B cell (primary cell): ENCODE measurements around the gene MESP1. TPM values are rescaled to one million over a fixed set of nuclear protein-coding genes. Genes with fewer than 3 reads are reported as not detected.

Experiments used
- ATAC-seq: fragments of 200-7000 bp; cut with Tn5 transposase; one replicate; pipeline ENCODE4 v1.10.0; 2021; ENCODE audit warnings: low read depth, mild to moderate bottlenecking, moderate number of reproducible peaks, moderate library complexity
- CTCF ChIA-PET: fragments of 350-600 bp; sonication (Branson Sonifier 250); formaldehyde crosslinking; loops from one replicate; lab custom pipeline; 2021; ENCODE audit warnings: antibody characterized with exemption, inconsistent platforms; lab: Charles Lee
- POLR2A ChIA-PET: fragments of 350-600 bp; sonication (Branson Sonifier 250); formaldehyde crosslinking; loops from one replicate; lab custom pipeline; 2021; ENCODE audit warnings: antibody characterized with exemption; lab: Charles Lee
- DNase-seq: peaks from one replicate; pipeline ENCODE4 v3.0.0; 2013
- H2AFZ ChIP-seq: 2 replicates; pipeline ENCODE4 v1.6.1; 2012; ENCODE audit warnings: mild to moderate bottlenecking, low read depth, low read length; ENCODE audit not compliant: insufficient read depth, poor library complexity, severe bottlenecking
- H3K27ac ChIP-seq, 2 donors: 1 replicate in 1 of 2; 2 replicates in 1 of 2; pipeline ENCODE4 v1.5.1; 2012 to 2013; ENCODE audit warnings: low read length in 2 of 2, mild to moderate bottlenecking in 2 of 2, moderate library complexity in 1 of 2
- H3K27me3 ChIP-seq, 4 experiments: fragments of 200-600 bp in 1 of 4; sonication (generic) in 1 of 4; replicated peaks in 1 of 4; 1 replicate in 2 of 4; 2 replicates in 2 of 4; pipeline versions ENCODE4 v1.6.1 to v1.7.0; 2013 to 2016; ENCODE audit warnings: low read length in 3 of 4, mild to moderate bottlenecking in 2 of 4, mixed read lengths in 1 of 4, moderate library complexity in 1 of 4; ENCODE audit not compliant: insufficient read depth in 4 of 4, control insufficient read depth in 3 of 4; ENCODE audit errors: control extremely low read depth in 1 of 4
- H3K36me3 ChIP-seq, 2 experiments: replicated peaks in 1 of 2; 1 replicate in 1 of 2; 2 replicates in 1 of 2; pipeline versions ENCODE4 v1.6.1 to v1.7.1; 2013; ENCODE audit warnings: low read length in 1 of 2; ENCODE audit not compliant: insufficient read depth in 2 of 2, control insufficient read depth in 1 of 2; ENCODE audit errors: control extremely low read depth in 1 of 2, extremely low read depth in 1 of 2
- H3K4me1 ChIP-seq, 2 donors: fragments of 200-600 bp in 1 of 2; sonication (generic) in 1 of 2; 1 replicate in 1 of 2; 2 replicates in 1 of 2; pipeline versions ENCODE4 v1.5.1 to v1.6.1; 2013 to 2017; ENCODE audit warnings: low read length in 2 of 2; ENCODE audit not compliant: control insufficient read depth in 2 of 2, insufficient read depth in 2 of 2
- H3K4me2 ChIP-seq: replicated peaks from 2 replicates; pipeline ENCODE3; 2012; ENCODE audit warnings: mild to moderate bottlenecking, low read depth, low read length; ENCODE audit not compliant: poor library complexity, severe bottlenecking
- H3K4me3 ChIP-seq, 5 experiments: fragments of 200-600 bp in 1 of 5; sonication (generic) in 1 of 5; 1 replicate in 3 of 5; 2 replicates in 2 of 5; pipeline versions ENCODE4 v1.5.1 to v1.7.0; 2011 to 2016; ENCODE audit warnings: low read length in 4 of 5, mild to moderate bottlenecking in 4 of 5, low read depth in 2 of 5, control low read depth in 1 of 5, moderate library complexity in 1 of 5; ENCODE audit not compliant: insufficient read depth in 1 of 5; ENCODE audit errors: control extremely low read depth in 1 of 5, extremely low read depth in 1 of 5
- H3K79me2 ChIP-seq: fragments of 200-600 bp; sonication (generic); one replicate; pipeline ENCODE4 v1.6.0; 2016; ENCODE audit warnings: low read length; ENCODE audit not compliant: control insufficient read depth, insufficient read depth
- H3K9ac ChIP-seq: fragments of 200-600 bp; sonication (generic); 2 replicates; pipeline ENCODE4 v1.6.1; 2017; ENCODE audit warnings: mild to moderate bottlenecking, low read length, moderate library complexity
- H3K9me3 ChIP-seq, 3 donors: one replicate each; pipeline versions ENCODE4 v1.6.1 to v1.7.1; 2013; ENCODE audit warnings: low read length in 2 of 3; ENCODE audit not compliant: control insufficient read depth in 2 of 3, insufficient read depth in 1 of 3; ENCODE audit errors: control extremely low read depth in 1 of 3
- H4K20me1 ChIP-seq: 2 replicates; pipeline ENCODE4 v1.6.0; 2012; ENCODE audit warnings: mild to moderate bottlenecking, low read length; ENCODE audit not compliant: insufficient read depth, control insufficient read depth, poor library complexity, severe bottlenecking
- H3K27ac Mint-ChIP-seq: one replicate; pipeline ENCODE4 v1.8.0; 2021; ENCODE audit warnings: mixed read lengths
- H3K27me3 Mint-ChIP-seq: one replicate; pipeline ENCODE4 v1.8.0; 2021; ENCODE audit warnings: mixed read lengths
- H3K4me1 Mint-ChIP-seq: one replicate; pipeline ENCODE4 v1.8.0; 2021; ENCODE audit warnings: mixed read lengths
- H3K4me3 Mint-ChIP-seq: one replicate; pipeline ENCODE4 v1.8.0; 2021; ENCODE audit warnings: mixed read lengths
- H3K9me3 Mint-ChIP-seq: one replicate; pipeline ENCODE4 v1.8.0; 2022; ENCODE audit warnings: mixed read lengths; ENCODE audit not compliant: insufficient read depth
- CTCF ChIP-seq: fragments of 200-600 bp; IDR thresholded peaks from one replicate; pipeline ENCODE4 v1.8.0; 2022; ENCODE audit warnings: antibody characterized with exemption, mild to moderate bottlenecking
- EZH2 ChIP-seq: IDR thresholded peaks from 2 replicates; pipeline ENCODE4 v1.6.1; 2012; ENCODE audit warnings: borderline replicate concordance, low read depth, mild to moderate bottlenecking, moderate library complexity, low read length; ENCODE audit not compliant: insufficient read depth, poor library complexity, severe bottlenecking
- WGBS: methylation state at CpG from one replicate; pipeline ENCODE4 v1.1.5; 2013; ENCODE audit warnings: missing lambda C conversion rate; ENCODE audit not compliant: insufficient coverage; 5-methylcytosine and 5-hydroxymethylcytosine counted together
- intact Hi-C: fragments of 100-400 bp; cut with micrococcal nuclease; formaldehyde crosslinking; loops from one replicate; pipeline ENCODE4 v1.10.0; 2022
- polyA plus RNA-seq: library from polyadenylated mRNA; depleted of rRNA; stranded (reverse); fragments of >200 nt; gene quantifications from 2 replicates; pipeline ENCODE4 v1.2.3, GENCODE V29; 2012
- total RNA-seq, 2 donors: library from RNA; stranded (reverse); fragments of 120-200 nt in 1 of 2; gene quantifications; 1 replicate in 1 of 2; 2 replicates in 1 of 2; pipeline versions ENCODE4 v1.2.3 to v1.2.4, GENCODE V29; 2013 to 2022

The MESP1 gene
- total and polyA plus RNA-seq, 2 donors (not counting 1 experiment from before 2014, with no cell fraction given) = 0.25 to 0.49 TPM

GRCh38 chr15:89760303-89761008, 9.4 kb upstream of the MESP1 start:
- Mint-ChIP-seq H3K27ac (no peak overlapping the region), H3K27me3 (peaks cover 7% of the 10 kb centered on the region), H3K9me3 (no peaks in the 10 kb centered on the region), H3K4me1 (no peaks in the 10 kb centered on the region), H3K4me3 (no peak overlapping the region)
- H3K4me2 ChIP-seq = no peak overlapping the region
- H3K27ac ChIP-seq = no peak overlapping the region
- no peak overlapping the region for H3K9ac ChIP-seq
- H4K20me1 ChIP-seq = no peaks in the 10 kb centered on the region
- 40% methylated on average over 12 of the region's 16 CpGs for WGBS
- ChIA-PET CTCF (interaction anchor here (0.7 to 10.1 kb wide), 30 partner anchors 8 to 1084 kb away, joined by 3 to 159 read pairs (median 4); partner anchors contain the start of genes AP3S2 and MESP1), POLR2A (interaction anchor here (0.6 kb wide), 1 partner anchor 139 kb away, joined by 3 read pairs; no protein-coding TSS in a partner anchor)
- intact Hi-C loops = loop anchor here (1.0 to 10.0 kb wide), 3 partner anchors 74 to 327 kb away; no protein-coding TSS in a partner anchor
- H3K27me3 ChIP-seq = no peaks in the 10 kb centered on the region
- H3K4me3 ChIP-seq = no peak overlapping the region
- peaks cover 0 to 8% of the 10 kb centered on the region in 2 donors for H3K4me1 ChIP-seq
- DNase-seq = peak; percentile 75
- H2AFZ ChIP-seq = no peak overlapping the region
- no peaks in the 10 kb centered on the region for H3K79me2 ChIP-seq
- no peaks in the 10 kb centered on the region for H3K36me3 ChIP-seq
- peak; percentile 81 for ATAC-seq
- TF ChIP-seq CTCF = peak; percentile 86
- TF ChIP-seq EZH2 = no peak
- no peaks in the 10 kb centered on the region for H3K9me3 ChIP-seq

- no peak overlapping the region for H3K9ac ChIP-seq
- no peaks in the 10 kb centered on the region for H3K9me3 ChIP-seq
- ChIA-PET CTCF (interaction anchor here (0.7 to 10.1 kb wide), 11 partner anchors 8 to 1084 kb away, joined by 3 to 159 read pairs (median 6); partner anchors contain the start of gene MESP1), POLR2A (no interaction called here)
- no peaks in the 10 kb centered on the region for H3K27me3 ChIP-seq
- intact Hi-C loops = loop anchor here (1.0 to 10.0 kb wide), 3 partner anchors 75 to 327 kb away; no protein-coding TSS in a partner anchor
- Mint-ChIP-seq H3K27ac (no peak overlapping the region), H3K9me3 (no peaks in the 10 kb centered on the region), H3K4me1 (no peaks in the 10 kb centered on the region), H3K27me3 (peaks cover 7% of the 10 kb centered on the region), H3K4me3 (no peak overlapping the region)
- no peaks in the 10 kb centered on the region for H4K20me1 ChIP-seq
- H2AFZ ChIP-seq = no peak overlapping the region
- TF ChIP-seq EZH2 = no peak
- TF ChIP-seq CTCF = no peak
- H3K4me2 ChIP-seq = no peak overlapping the region
- WGBS = 100% methylated on average over 2 of the region's 3 CpGs
- peaks cover 0 to 8% of the 10 kb centered on the region in 2 donors for H3K4me1 ChIP-seq
- H3K27ac ChIP-seq = no peak overlapping the region
- ATAC-seq (no peak), DNase-seq (no peak)
- no peaks in the 10 kb centered on the region for H3K36me3 ChIP-seq
- no peaks in the 10 kb centered on the region for H3K79me2 ChIP-seq
- H3K4me3 ChIP-seq = no peak overlapping the region
Observed at GRCh38 chr15:89759835-89760234, 8.8 kb upstream of the MESP1 start.
